AG10803 (cell line): Measurements from ENCODE around the gene PHF5A.

Experiments used
- DNase-seq: peaks from one replicate; pipeline ENCODE4 v3.0.0; 2010; ENCODE audit warnings: low read depth
- H3K4me3 ChIP-seq: 2 replicates; pipeline ENCODE4 v1.5.1; 2011; ENCODE audit warnings: mild to moderate bottlenecking, low read length, control low read depth
- TF ChIP-seq, protein P1 (sequence below): conservative IDR thresholded peaks from 2 replicates; pipeline ENCODE4 v1.5.1; 2011; ENCODE audit warnings: mild to moderate bottlenecking, low read length, control low read depth, inconsistent platforms

The PHF5A gene

GRCh38 chr22:41511521-41511968, 43.1 kb upstream of the PHF5A start:
- TF ChIP-seq, protein P1, sequence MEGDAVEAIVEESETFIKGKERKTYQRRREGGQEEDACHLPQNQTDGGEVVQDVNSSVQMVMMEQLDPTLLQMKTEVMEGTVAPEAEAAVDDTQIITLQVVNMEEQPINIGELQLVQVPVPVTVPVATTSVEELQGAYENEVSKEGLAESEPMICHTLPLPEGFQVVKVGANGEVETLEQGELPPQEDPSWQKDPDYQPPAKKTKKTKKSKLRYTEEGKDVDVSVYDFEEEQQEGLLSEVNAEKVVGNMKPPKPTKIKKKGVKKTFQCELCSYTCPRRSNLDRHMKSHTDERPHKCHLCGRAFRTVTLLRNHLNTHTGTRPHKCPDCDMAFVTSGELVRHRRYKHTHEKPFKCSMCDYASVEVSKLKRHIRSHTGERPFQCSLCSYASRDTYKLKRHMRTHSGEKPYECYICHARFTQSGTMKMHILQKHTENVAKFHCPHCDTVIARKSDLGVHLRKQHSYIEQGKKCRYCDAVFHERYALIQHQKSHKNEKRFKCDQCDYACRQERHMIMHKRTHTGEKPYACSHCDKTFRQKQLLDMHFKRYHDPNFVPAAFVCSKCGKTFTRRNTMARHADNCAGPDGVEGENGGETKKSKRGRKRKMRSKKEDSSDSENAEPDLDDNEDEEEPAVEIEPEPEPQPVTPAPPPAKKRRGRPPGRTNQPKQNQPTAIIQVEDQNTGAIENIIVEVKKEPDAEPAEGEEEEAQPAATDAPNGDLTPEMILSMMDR: no peak
- H3K4me3 ChIP-seq: no peak overlapping the region
- DNase-seq: no peak

- no peak overlapping the region for H3K4me3 ChIP-seq
- DNase-seq: no peak
- TF ChIP-seq, protein P1: no peak
These were observed 40.3 kb upstream of the PHF5A start for GRCh38 chr22:41508770-41509170.

- no peak overlapping the region for H3K4me3 ChIP-seq
- DNase-seq: no peak
- TF ChIP-seq, protein P1: no peak
These were observed 39.0 kb upstream of the PHF5A start for GRCh38 chr22:41507330-41508063.

- no peak overlapping the region for H3K4me3 ChIP-seq
- no peak for DNase-seq
- TF ChIP-seq, protein P1: no peak
These were observed 37.2 kb upstream of the PHF5A start for GRCh38 chr22:41505511-41506220.

- TF ChIP-seq, protein P1: no peak
- no peak for DNase-seq
- no peak overlapping the region for H3K4me3 ChIP-seq
These were observed 36.3 kb upstream of the PHF5A start for GRCh38 chr22:41504816-41505215.

- TF ChIP-seq, protein P1: no peak
- DNase-seq: peak; percentile 55
- H3K4me3 ChIP-seq: no peak overlapping the region
These were observed 35.9 kb upstream of the PHF5A start for GRCh38 chr22:41504397-41504796.

GRCh38 chr22:41501209-41501608, 32.7 kb upstream of the PHF5A start:
- TF ChIP-seq, protein P1: peak; percentile 34
- no peak for DNase-seq
- H3K4me3 ChIP-seq: no peak overlapping the region
